Fibroblast of peridontal ligament (primary cell): ENCODE measurements around the gene DET1.
A peak's percentile ranks its signal among the peaks of the same experiment; 100 is the strongest.
"Not testable (repeated sequence)": the region's sequence is repeated elsewhere in the genome, so short reads cannot be mapped to it uniquely, and the experiment has no call there.

Source experiments
- DNase-seq: peaks from one replicate; pipeline ENCODE4 v3.0.0-alpha.2; 2010; ENCODE audit errors: extremely low read depth

Gene DET1

DNA sequence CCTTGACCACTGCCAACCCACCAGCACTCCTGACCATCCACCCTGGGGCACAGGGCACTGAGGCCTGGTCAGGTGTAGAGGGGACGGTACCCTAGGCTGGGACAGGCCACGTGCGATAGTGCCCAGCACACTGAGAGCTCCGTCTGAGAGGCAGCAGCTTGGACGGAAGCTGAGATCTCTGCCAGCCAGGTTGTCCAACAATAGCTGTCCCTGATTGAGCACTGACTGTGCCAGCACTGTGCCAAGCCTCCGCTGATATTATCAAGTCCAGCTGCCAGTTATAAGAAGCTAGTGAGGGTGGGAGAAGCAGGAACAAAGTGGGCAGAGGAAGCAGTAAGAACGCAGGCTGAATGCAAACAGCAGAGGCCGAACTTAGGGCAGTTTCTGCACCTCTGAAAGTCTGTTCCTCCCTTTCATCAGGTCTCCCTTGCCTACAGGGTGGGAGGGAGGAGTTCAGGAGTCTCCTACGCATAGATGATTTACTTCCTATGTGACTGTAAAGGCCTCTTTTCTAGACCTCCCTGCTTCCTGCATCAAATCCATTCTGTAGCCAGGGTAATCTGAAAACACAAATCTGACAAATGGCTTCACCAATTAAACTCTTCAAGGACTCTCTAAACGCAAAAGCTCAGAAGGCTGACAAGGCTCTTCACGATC lies 49.2 kb downstream of the DET1 start:
- DNase-seq, result no peak

DNA sequence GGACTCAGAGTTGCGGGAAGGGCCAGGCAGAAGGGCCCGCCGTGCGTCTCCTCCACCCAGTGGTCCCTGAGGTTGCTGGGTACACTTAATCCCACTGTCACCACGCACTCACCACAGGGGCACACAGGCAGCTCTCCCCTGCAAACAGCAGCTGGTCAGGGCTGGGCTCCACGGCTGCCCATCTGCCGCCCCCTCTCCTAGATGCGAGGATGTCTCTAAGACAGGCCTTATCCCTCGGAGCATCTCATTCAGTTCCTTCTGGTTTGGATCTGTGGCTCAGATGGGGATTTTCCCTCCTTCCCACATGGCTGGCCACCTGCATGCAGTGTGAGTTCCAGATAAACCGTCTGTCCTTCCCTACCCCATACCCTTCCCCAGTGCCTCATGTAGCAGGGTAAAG lies 52.6 kb downstream of the DET1 start:
- DNase-seq, result no peak

DNA sequence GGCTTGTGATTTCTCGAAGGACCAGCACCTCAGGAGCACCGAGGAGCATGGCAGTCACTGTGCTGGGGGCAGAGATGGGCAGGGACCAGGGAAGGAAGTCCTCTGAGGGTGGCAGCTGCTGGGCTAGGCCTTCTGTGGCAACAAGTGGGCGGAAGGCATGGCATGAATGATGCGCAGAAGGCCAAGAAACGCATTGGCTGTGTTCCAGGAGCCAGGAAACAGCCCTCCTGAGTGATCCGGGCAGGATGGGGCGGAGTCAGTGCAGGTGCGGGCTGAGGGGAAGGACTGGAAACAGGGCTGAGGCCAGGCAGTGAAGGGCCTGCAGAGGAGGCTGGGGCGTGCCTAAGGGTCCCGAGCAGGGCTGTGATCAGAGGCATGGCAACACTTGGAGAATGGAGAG lies 55.3 kb downstream of the DET1 start:
- DNase-seq, result no peak

DNA sequence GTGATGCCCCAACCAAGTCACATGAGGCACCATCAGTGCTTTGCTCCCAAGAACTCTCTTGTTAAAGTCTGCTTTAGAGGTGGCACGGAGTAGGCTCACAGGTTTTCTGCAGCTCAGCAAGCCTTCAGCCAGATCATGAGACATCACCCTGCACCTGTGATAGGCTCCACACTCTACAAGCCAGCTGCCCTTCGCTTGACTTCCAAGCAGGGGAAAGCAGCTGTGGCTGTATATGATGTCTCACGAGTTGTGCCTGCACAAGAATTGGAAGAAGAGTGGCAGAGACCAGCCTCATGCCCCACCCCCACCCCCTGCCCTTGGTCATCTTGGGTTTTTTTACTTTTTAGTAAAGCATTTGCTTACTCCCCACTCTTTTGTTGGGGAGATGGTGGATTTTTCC lies 56.4 kb downstream of the DET1 start:
- DNase-seq, result no peak

DNA sequence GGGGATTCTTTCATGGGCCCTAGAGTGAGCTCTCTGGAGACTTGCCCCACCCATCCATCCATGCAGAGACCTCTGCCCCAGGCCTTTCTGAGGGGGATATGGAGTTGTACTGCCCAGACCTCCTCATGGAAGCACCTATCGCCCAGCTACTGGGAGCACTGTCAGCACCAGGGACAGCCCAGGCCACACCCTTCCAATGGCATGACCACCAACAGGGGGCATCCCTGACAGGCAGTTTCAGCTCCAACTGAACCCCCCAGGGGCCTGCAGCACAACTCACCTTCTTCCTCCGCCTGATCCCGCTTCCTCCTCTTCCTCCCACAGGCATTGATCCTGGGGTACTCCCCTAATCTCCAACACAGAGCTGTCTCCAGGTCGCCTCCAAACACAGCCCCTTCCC lies 57.2 kb downstream of the DET1 start:
- DNase-seq, result no peak

- no peak for DNase-seq
Measured at GRCh38 chr15:88487796-88488523, 58.5 kb downstream of the DET1 start.

GRCh38 chr15:88487178-88487795 lies 59.2 kb downstream of the DET1 start:
- no peak for DNase-seq

DNA sequence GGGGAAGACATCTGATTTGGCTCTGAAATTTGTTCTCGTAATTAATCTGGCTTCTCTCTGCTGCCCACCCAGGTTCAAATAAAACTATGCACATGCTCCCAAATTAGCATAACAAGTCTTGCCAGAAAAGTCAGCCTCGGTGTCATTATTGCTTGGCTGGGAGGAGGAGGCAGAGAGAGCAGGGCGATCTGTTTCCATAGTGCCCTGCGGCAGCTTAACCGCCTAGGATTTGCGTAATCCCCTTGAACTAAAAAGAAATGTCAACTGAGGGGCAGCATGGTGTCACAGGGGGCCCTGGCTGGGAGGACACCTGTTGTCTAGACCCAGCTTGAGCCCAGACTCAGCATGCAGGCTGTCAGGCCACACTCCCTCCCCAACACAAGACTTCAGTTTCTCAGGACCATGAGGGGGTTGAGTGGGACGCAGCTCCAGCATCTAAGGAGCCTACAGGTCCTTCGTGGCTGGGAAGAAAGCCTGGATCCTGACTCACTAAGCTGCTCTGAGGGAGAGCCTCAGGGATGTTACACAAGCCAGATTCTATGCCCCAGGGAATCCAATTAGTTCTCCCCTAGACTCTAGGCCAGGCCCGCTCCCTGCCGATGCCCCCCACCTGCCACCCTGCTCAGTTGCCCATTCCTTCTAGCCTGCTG lies 61.7 kb downstream of the DET1 start:
- DNase-seq, result peak; percentile 83

- DNase-seq, result no peak
Measured at GRCh38 chr15:88482263-88482662, 64.2 kb downstream of the DET1 start.

DNA sequence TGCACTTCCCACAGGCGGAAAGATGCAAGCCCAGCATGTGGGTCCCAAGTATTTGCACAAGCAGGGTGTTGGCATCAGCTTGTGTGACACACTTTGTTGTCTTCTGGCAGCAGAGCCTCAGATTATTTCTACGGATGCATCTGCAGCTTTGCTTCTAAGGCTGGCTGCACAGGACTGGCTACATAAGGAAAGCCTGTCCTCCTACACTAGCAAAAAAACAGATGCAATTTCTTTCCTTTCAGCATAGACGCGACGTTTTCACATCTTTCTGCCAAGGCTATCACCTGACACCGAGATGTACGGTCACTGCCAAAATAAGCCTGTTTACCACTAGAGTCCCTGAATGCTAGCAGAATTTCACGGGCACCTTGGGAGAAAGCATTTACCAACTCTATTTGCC lies 65.5 kb downstream of the DET1 start:
- DNase-seq, result no peak

GRCh38 chr15:88479169-88479568 lies 67.3 kb downstream of the DET1 start:
- DNase-seq, result no peak

- no peak for DNase-seq
Measured at GRCh38 chr15:88477904-88478303, 68.6 kb downstream of the DET1 start.

- no peak for DNase-seq
Measured at GRCh38 chr15:88477126-88477525, 69.4 kb downstream of the DET1 start.

GRCh38 chr15:88476635-88477060 lies 69.8 kb downstream of the DET1 start:
- peak; percentile 77 for DNase-seq

DNA sequence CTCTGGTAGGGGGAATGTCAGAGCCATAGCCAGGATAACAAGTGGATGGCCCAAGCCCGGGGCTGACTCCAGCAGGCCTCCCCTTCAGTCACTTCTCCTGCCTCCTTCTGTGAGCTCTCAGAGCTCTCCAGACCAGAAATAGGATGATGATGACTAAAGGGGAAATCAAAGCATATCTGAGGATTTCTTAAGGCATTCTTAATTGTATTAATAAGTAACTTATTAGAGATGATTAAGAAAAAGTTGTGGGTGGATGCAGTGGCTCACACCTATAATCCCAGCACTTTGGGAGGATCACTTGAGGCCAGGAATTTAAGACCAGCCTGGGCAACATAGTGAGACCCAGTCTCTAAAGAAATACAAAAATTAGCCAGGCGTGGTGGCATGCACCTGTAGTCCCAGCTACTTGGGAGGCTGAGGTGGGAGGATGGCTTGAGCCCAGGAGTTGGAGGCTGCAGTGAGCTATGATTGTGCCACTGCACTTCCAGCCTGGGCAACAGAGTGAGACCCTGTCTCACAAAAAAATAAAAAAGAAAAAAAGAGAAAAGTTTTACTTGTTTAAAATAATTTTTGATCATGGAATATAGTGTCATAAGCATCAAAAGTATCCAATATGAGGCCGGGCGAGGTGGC lies 72.7 kb downstream of the DET1 start:
- not testable (repeated sequence) for DNase-seq

- DNase-seq, result no peak
Measured at GRCh38 chr15:88472225-88472624, 74.3 kb downstream of the DET1 start.

- DNase-seq, result no peak
Measured at GRCh38 chr15:88470625-88471372, 75.7 kb downstream of the DET1 start.

DNA sequence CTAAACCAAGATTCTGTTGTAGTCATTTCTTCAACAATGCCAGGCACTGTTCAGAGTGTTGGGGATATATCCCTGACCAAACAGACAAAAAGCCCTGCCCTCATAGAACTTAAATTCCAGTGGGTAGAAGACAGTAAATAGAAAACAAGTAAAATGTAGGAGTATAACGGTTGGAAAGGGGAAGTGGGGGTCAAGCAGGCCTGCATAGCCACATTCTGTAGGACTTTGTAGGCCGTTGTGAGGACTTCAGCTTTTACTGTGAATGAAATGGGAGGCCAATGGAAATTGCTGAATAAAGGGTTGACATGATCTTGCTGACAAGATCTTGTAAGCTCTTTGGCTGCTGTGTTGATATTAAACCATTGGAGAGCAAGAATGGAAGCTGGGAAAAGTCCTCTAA lies 77.2 kb downstream of the DET1 start:
- no peak for DNase-seq

DNA sequence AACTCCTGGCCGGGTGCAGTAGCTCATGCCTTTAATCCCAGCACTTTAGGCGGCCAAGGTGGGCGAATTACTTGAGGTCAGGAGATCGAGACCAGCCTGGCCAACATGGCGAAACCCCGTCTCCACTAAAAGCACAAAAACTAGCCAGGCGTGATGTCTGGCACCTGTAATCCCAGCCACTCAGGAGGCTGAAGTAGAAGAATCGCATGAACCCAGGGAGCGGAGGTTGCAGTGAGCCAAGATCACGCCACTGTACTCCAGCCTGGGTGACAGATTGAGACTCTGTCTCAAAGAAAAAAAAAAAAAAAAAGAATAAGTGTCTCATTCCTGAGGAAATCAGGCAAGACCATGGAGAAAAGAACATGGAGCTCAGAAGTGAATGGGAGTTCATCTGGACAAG lies 77.8 kb downstream of the DET1 start:
- DNase-seq, result not testable (repeated sequence)

DNA sequence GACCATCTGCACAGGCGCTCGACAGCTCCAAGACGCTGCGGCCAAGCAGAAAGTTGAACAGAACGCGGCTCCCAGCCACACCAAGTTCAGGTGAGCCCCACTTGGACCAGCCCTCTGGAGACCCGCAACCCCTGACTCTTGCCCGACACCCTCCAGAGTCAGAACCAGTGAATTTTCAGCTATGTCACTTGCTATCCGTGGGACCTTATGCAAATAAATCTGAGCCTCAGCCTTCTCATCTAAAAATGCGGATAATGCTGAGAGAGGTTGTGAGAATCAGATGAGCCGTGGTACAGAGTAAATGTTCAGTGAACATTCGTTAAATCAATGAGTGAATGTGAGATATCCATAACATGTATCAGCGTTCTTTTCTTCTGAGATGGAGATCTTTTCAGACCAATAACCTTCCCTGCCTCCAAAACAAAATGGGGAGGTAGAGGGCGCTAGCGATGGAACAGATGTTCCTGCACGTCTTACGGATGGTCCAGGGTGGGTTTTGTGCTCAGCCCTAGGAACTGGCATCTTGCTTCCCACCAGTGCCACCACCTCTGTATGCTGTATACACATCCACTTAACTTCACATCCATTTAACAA lies 78.4 kb downstream of the DET1 start:
- peak; percentile 32 for DNase-seq
